MV-4-11 (cell line): ENCODE results near the gene KRT86.
"Not testable (repeated sequence)": the region's sequence is repeated elsewhere in the genome, so short reads cannot be mapped to it uniquely, and the experiment has no call there.

Experiments
- DNase-seq: peaks from one replicate; lab custom pipeline; 2025; lab: John Stamatoyannopoulos, UW

The KRT86 gene

GRCh38 chr12:52238916-52239646 lies 35.4 kb upstream of the KRT86 start:
- DNase-seq: no peak

GRCh38 chr12:52239767-52240166 lies 34.7 kb upstream of the KRT86 start:
- no peak for DNase-seq

- DNase-seq: not testable (repeated sequence)
Observed at GRCh38 chr12:52240247-52240646, 34.2 kb upstream of the KRT86 start.

- DNase-seq: no peak
Observed at GRCh38 chr12:52241205-52241842, 33.1 kb upstream of the KRT86 start.

GRCh38 chr12:52242442-52243258 lies 31.8 kb upstream of the KRT86 start:
- DNase-seq: no peak

- no peak for DNase-seq
Observed at GRCh38 chr12:52243259-52243855, 31.1 kb upstream of the KRT86 start.

GRCh38 chr12:52243856-52244614 lies 30.4 kb upstream of the KRT86 start:
- peak; percentile 72 for DNase-seq

GRCh38 chr12:52244615-52244994 lies 29.8 kb upstream of the KRT86 start:
- no peak for DNase-seq

GRCh38 chr12:52245259-52245961 lies 29.0 kb upstream of the KRT86 start:
- no peak for DNase-seq

- no peak for DNase-seq
Observed at GRCh38 chr12:52245962-52246569, 28.4 kb upstream of the KRT86 start.

- no peak for DNase-seq
Observed at GRCh38 chr12:52246720-52247621, 27.5 kb upstream of the KRT86 start.

GRCh38 chr12:52247622-52248540 lies 26.6 kb upstream of the KRT86 start:
- no peak for DNase-seq

GRCh38 chr12:52248541-52249461 lies 25.6 kb upstream of the KRT86 start:
- DNase-seq: no peak

- no peak for DNase-seq
Observed at GRCh38 chr12:52249511-52250047, 24.9 kb upstream of the KRT86 start.

GRCh38 chr12:52250048-52250990 lies 24.1 kb upstream of the KRT86 start:
- DNase-seq: no peak
